Peyer's patch (tissue), 4 donors: ENCODE results near the gene CNR2.

ENCODE experiments used
- POLR2A ChIP-seq, 2 donors: fragments of 450-650 bp; IDR thresholded peaks; one replicate each; pipeline ENCODE4 v1.5.1; 2017; ENCODE audit warnings: antibody characterized with exemption in 2 of 2, mild to moderate bottlenecking in 2 of 2, moderate library complexity in 2 of 2
- TF ChIP-seq, protein P1 (sequence below), 6 experiments: fragments of 450-650 bp in 4 of 6; fragments of 200-600 bp in 2 of 6; sonication (generic) in 1 of 6; IDR thresholded peaks; one replicate each; pipeline ENCODE4 v1.5.1; 2017 to 2019; ENCODE audit warnings: antibody characterized with exemption in 6 of 6, mild to moderate bottlenecking in 3 of 6, moderate library complexity in 1 of 6

DNA sequence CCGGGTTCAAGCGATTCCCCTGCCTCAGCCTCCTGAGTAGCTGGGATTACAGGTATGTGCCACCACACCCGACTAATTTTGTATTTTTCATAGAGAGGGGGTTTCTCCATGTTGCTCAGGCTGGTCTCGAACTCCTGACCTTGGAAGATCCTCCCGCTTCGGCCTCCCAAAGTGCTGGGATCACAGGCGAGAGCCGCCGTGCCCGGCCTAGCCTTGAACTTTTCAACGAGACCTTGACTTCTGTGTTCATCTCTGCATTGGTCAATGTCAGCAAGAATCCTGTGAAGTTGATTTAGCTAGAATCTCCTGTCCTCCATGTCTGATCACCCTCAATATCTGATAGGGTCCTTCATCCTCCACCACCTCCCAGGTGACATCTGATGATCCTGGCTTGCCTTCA is 11.4 kb upstream of the CNR2 start:
- TF ChIP-seq POLR2A (IDR thresholded peaks at IDR 0.05): no peak
- TF ChIP-seq, protein P1, sequence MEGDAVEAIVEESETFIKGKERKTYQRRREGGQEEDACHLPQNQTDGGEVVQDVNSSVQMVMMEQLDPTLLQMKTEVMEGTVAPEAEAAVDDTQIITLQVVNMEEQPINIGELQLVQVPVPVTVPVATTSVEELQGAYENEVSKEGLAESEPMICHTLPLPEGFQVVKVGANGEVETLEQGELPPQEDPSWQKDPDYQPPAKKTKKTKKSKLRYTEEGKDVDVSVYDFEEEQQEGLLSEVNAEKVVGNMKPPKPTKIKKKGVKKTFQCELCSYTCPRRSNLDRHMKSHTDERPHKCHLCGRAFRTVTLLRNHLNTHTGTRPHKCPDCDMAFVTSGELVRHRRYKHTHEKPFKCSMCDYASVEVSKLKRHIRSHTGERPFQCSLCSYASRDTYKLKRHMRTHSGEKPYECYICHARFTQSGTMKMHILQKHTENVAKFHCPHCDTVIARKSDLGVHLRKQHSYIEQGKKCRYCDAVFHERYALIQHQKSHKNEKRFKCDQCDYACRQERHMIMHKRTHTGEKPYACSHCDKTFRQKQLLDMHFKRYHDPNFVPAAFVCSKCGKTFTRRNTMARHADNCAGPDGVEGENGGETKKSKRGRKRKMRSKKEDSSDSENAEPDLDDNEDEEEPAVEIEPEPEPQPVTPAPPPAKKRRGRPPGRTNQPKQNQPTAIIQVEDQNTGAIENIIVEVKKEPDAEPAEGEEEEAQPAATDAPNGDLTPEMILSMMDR (IDR thresholded peaks at IDR 0.05): no peak
